ENCODE measurements around the gene KERA. TPM values are rescaled to one million over a fixed set of nuclear protein-coding genes. Genes with fewer than 3 reads are reported as not detected.

The KERA gene
- total and polyA plus RNA-seq, 9 of the 15 experiments (the other 6 are each of a cell fraction or from before 2014, with no cell fraction given), result not detected

DNA sequence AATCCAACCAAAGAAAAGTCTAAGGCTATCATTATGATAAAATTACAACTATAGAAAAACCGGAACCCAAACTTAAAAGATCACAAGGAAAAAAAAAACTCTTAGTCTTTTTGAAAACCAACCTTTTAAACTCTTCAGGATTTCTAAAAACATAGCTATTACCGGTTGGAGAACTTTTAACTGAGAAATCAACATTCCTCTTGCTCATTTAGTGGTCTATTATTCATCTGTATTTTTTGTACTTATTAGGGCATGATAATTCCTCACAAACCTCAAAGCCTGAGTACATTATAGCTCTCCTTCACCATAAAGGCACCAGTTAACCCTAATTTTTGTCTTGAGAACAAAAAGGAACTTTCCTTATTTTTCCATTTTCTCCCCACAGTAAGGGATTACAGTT is 43.1 kb upstream of the KERA start:
- Histone ChIP-seq H3K9me3 (replicated peaks; ENCODE audit: control insufficient read depth, insufficient read depth, low read depth, low read length) (no peaks in the 10 kb centered on the region), H3K36me3 (ENCODE audit: control insufficient read depth, insufficient read depth, low read length) (no peaks in the 10 kb centered on the region), H3K9me1 (ENCODE audit: control insufficient read depth, insufficient read depth, low read length) (no peaks in the 10 kb centered on the region), H3K4me3 (no peak overlapping the region), H3K27me3 (ENCODE audit: control insufficient read depth in 2 of 2, insufficient read depth in 2 of 2, low read length in 2 of 2) (no peaks in the 10 kb centered on the region), H4K20me1 (replicated peaks; ENCODE audit: control insufficient read depth, insufficient read depth, low read length) (no peaks in the 10 kb centered on the region), H3K9ac (ENCODE audit: insufficient read depth in 1 of 2, low read depth in 2 of 2, low read length in 2 of 2) (no peak overlapping the region), H3K4me1 (replicated peaks in 1 of 2; ENCODE audit: control insufficient read depth in 2 of 2, insufficient read depth in 2 of 2, low read length in 2 of 2) (no peaks in the 10 kb centered on the region), H3K79me2 (ENCODE audit: control insufficient read depth, insufficient read depth, low read length) (no peaks in the 10 kb centered on the region), H3K4me2 (ENCODE audit: insufficient read depth, low read length) (no peak overlapping the region), H3K27ac (ENCODE audit: extremely low read depth, low read depth, low read length) (no peak overlapping the region), H2AFZ (ENCODE audit: low read depth, low read length) (no peak overlapping the region)
- no peak for ATAC-seq
- CTCF ChIA-PET (ENCODE audit: low intra/inter-chr PET ratio), result no interaction called here
- no peak for DNase-seq (ENCODE audit: extremely low read depth in 1 of 4, low spot score in 3 of 4)
- POLR2A ChIA-PET, result no interaction called here
- BruUV-seq (replicated peaks), result no TSS peak
- intact Hi-C loops (cut with micrococcal nuclease), result loop anchor here (10.0 kb wide), 1 partner anchor 224 kb away; no protein-coding TSS in a partner anchor
- 3% methylated on average over 2 of the region's 2 CpGs for WGBS (ENCODE audit: insufficient coverage, low coverage, missing lambda C conversion rate)
- TF ChIP-seq ZNF212 (CRISPR knock-in tag; IDR thresholded peaks at IDR 0.05) (no peak), RAD21 (CRISPR knock-in tag; conservative IDR thresholded peaks at IDR 0.05 in 1 of 2, IDR thresholded peaks at IDR 0.05 in 1 of 2) (no peak), TSC22D4 (tag; IDR thresholded peaks at IDR 0.05) (no peak)
- FAIRE-seq, result no peak
- in situ Hi-C loops (cut with MboI), result no loop called here

DNA sequence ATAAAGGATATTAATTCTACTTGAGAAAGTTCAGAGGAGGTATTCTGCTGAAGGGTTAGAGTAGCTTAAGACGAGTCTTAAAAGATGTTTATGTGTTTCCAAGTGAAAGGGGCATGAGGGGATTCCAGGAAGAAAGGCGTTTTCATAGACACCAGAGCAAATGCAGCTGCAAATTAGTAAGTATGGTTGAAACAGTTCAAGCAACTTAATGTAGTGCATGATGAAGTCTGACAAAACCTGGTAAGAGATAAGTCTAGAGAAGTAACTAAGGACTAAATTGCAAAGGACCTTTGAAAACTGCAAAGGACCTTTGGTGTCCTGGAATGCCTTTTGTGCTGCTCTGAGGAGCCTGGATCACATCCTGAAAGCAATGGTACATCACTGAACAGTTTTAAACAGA is 42.0 kb upstream of the KERA start:
- Histone ChIP-seq H2AFZ (ENCODE audit: low read depth, low read length) (no peak overlapping the region), H3K9ac (ENCODE audit: insufficient read depth in 1 of 2, low read depth in 2 of 2, low read length in 2 of 2) (no peak overlapping the region), H3K4me2 (ENCODE audit: insufficient read depth, low read length) (no peak overlapping the region), H3K9me3 (replicated peaks; ENCODE audit: control insufficient read depth, insufficient read depth, low read depth, low read length) (no peaks in the 10 kb centered on the region), H3K9me1 (ENCODE audit: control insufficient read depth, insufficient read depth, low read length) (no peaks in the 10 kb centered on the region), H3K27me3 (ENCODE audit: control insufficient read depth in 2 of 2, insufficient read depth in 2 of 2, low read length in 2 of 2) (no peaks in the 10 kb centered on the region), H4K20me1 (replicated peaks; ENCODE audit: control insufficient read depth, insufficient read depth, low read length) (no peaks in the 10 kb centered on the region), H3K79me2 (ENCODE audit: control insufficient read depth, insufficient read depth, low read length) (no peaks in the 10 kb centered on the region), H3K4me1 (replicated peaks in 1 of 2; ENCODE audit: control insufficient read depth in 2 of 2, insufficient read depth in 2 of 2, low read length in 2 of 2) (no peaks in the 10 kb centered on the region), H3K27ac (ENCODE audit: extremely low read depth, low read depth, low read length) (no peak overlapping the region), H3K36me3 (ENCODE audit: control insufficient read depth, insufficient read depth, low read length) (no peaks in the 10 kb centered on the region), H3K4me3 (no peak overlapping the region)
- FAIRE-seq (no peak), ATAC-seq (no peak), DNase-seq (ENCODE audit: extremely low read depth in 1 of 4, low spot score in 3 of 4) (no peak)
- TF ChIP-seq ESRRB (CRISPR knock-in tag; IDR thresholded peaks at IDR 0.05; ENCODE audit: borderline replicate concordance) (no peak), ZBTB8A (IDR thresholded peaks at IDR 0.05; ENCODE audit: partially characterized antibody) (no peak)
- 0% methylated on average over 2 of the region's 2 CpGs for WGBS (ENCODE audit: insufficient coverage, low coverage, missing lambda C conversion rate)
- no TSS peak for BruUV-seq (replicated peaks)
- CTCF ChIA-PET (ENCODE audit: low intra/inter-chr PET ratio), result no interaction called here
- in situ Hi-C loops (cut with MboI) (no loop called here), intact Hi-C loops (cut with micrococcal nuclease) (loop anchor here (10.0 kb wide), 1 partner anchor 225 kb away; no protein-coding TSS in a partner anchor)
- POLR2A ChIA-PET, result no interaction called here
